Measurements from ENCODE around the gene MLC1.

The MLC1 gene

DNA sequence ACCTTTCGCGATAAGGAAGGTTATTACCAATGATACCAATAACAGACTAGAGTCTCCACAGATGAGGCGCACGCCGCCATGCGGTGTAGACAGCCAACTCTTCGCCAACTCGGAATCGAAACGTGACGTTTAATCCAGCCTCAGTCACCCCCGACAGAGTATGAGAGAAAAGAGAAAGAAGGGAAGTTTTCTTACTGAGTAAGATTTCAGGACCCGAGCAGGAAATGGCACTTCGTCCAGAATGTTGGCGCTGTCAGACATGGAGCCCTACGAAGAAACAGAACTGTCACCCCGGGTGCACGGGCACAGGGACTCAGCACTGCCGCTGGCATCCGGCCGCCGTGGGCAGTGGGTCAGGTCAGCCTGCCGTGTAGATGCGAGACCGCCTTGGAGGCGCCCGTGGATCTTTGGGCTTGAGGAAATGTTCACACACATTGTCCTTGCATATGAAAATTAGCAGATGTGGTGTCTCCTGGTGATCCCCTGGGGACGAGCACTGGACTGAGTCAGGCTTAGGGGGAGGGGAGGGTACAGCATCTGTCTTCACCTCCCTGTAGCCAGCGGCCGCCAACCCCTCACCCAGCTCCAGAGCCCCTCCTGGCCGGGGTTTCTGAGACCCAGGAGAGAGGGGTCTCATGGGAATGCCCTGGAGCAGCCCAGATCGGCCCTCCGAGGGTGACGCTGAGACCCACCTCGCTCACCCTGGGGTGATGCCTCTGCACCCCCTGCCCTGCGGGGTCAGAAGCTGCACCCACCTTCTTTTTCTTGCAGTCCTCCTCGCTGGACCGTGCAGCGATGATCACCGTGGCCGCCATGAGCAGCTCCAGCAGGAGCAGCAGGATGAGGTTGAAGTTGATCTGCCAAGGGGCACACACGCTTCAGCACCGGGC is 8.3 kb downstream of the MLC1 start:
- peak; percentile 54 for DNase-seq (ENCODE audit: low spot score)

DNA sequence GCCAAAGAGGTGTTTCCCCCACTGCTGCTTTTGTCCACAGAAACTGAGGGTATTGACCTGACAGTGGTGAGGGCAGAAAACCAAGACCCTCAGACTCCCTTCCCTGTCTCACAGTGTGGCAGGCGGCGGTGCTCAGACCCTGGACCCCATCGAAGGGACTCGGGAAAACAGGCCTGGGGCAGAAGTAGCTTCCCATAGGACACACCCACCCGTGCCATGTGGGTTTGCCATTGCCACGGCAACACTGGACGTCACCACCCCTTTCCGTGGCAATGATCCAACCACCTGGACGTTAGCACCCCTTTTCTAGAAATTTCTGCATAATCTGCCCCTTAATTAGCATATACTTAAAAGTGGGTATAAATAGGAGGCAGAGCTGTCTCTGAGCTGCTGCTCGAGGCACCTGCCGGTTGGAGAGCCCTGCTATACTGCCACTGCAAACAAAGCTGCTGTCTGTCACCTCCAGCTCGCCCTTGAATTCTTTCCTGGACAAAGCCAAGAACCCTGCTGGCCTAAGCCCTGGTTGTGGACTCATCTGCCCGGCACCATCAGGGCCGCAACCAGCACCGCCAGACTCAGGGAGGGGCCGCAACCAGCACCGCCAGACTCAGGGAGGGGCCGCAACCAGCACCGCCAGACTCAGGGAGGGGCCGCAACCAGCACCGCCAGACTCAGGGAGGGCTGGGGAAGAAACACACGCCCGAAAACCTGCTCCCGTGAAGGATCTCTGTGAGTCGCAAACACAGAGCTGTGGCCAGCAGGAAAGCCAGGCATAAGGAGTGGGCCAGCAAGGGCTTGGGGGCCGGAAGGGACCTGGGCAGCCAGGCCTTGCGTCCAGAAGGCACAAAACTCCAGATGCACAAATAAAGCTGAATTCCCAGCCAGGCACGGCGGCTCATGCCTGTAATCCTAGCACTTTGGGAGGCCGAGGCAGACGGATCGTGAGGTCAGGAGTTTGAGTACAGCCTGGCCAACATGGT is 10.4 kb downstream of the MLC1 start:
- DNase-seq (ENCODE audit: low spot score) = no peak

DNA sequence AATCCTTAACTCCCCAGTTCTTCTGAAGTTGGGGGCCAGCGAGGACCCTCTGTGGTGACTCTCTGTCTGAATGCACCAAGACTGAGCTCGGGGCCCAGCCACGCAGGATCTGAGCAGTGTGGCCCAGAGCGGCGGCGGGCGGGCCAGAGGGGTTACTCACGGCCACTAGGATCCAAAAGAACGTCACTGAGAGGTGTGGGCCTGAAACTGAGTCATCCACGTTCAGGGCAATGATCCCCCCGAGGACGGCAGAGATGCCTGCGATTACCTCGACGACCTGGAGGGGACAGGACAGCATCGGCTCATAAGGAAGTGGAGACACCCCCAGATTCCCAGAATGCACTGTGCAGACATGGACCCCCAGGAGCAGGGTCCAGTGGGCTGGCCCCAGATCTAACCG is 11.2 kb downstream of the MLC1 start:
- no peak for DNase-seq (ENCODE audit: low spot score)

DNA sequence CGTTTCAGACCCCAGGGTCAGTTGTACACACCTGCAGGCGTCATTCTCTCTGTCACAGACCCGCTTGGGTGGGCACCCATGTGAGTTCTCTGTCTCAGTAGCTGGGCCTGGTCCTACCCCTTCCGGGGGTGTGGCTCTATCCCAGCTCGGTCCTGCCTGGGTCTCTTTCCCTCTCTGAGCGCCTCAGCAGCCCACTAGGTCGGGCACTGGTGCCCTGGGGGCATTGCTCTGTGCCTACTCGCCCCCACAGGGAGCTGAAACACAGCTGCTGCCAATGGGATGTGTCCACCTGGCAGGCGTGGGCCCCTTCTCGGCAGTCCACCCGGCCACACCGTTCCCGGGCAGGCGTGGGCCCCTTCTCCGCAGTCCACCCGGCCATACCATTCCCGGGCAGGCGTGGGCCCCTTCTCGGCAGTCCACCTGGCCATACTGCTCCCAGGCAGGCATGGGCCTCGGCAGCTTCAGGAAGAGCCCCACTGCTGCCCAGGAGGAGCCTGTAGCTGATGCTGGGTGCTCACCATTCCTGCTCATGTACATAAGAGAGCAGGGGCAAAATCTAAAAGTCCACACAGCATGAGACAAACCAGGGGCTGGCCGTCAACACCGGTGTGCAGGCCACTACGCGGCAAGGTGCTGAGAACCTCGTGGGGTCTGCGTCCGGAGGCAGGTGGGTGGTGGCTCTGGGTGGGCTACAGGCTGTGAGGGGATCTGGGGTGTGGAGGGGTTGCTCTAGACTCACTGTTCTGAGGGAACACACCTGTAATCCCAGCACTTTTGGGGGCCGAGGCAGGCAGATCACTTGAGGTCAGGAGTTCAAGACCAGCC is 12.3 kb downstream of the MLC1 start:
- DNase-seq (ENCODE audit: low spot score) = no peak

DNA sequence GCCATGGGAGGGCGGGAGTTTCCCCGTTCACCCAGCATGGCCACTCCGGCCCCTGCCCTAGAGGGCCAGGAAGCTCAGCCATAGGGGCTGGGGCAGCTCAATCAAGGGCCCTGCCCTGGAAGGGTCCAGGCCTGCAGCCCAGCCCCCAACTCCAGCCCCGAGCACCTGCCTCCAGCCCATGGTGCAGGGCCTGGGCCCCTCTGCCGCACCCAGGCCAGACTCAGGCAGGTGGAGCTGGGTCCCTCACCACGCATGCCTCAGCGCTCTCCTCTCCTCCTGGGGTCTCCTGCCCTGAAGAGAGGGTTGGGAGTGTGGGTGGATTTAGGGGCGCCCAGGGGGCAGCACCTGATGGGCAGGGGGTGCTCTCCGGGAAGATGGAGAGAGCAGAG is 13.1 kb downstream of the MLC1 start:
- no peak for DNase-seq (ENCODE audit: low spot score)

DNA sequence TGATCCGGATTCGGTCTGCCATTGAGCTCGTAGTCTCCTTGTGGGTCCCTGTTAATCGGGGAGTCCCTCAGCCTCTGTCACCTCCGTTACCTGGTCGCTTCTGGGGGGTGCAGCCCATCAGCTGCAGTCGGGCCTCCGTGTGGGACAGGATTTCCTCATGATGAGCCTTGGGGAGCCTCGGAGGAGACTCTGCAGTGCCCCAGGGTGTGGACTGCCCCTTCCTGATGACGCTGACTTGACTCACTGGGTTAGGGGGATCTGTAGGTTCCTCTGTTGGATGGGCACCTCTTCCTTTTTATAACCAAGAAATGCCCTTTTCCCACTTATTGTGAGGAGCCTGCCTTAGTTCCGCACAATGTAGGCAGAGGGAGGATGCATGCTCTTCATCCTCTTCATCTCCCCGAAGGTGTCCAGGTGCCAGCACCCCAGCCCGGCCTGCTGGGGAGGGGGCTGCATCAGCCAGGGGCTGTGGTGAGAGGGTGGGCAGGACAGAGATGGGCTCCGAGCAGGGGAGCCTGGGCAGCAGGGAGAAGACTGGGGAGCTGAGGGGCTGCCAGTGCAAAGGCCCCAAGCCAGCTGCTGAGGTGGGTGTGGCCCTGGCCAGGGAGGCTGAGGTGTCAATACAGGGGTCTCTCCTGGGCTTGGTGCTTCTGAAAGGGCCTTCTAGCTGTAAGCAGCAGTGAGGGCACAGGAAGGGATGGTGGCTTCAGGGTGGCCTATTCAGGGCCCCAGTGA is 13.6 kb downstream of the MLC1 start:
- DNase-seq (ENCODE audit: low spot score) = no peak

DNA sequence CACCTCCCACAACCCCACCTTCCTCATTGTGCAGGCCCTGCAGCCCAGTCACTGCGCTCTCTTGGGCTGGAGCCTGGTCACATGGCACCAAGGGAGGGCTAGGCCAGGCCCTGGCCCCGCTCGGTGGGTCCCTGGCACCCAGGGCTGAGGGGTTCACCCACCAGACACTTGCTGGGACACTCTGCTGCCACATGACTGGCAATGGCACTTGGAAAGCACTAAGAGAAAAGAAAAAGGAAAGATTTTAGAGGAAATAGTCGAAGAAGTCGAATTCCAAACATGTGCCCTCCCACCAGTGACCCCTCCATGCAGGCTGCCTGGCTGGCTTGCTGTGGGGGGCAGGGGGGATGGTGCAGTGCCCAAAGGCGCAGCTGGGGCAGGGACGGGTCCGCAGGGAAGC is 14.9 kb downstream of the MLC1 start:
- DNase-seq (ENCODE audit: low spot score) = no peak

DNA sequence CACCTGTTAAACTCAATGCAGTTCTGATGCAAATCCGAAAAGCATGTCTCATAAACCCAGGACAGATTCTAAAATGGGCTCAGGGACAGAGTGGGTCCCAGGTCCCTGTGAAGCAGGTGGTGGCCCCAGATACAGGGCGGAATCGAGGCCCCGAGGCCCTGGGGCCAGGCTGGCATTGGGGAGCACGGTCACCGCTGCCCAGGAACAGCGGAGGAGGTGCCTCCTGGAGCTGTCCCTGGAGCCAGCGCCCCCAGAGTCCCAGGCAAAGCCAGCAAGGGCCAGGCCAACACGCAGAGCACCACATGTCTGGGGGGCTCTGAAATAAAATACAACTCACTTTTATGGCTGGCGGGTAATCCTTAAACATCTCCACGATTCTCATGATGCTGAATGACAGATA is 17.1 kb downstream of the MLC1 start:
- DNase-seq (ENCODE audit: low spot score) = no peak

DNA sequence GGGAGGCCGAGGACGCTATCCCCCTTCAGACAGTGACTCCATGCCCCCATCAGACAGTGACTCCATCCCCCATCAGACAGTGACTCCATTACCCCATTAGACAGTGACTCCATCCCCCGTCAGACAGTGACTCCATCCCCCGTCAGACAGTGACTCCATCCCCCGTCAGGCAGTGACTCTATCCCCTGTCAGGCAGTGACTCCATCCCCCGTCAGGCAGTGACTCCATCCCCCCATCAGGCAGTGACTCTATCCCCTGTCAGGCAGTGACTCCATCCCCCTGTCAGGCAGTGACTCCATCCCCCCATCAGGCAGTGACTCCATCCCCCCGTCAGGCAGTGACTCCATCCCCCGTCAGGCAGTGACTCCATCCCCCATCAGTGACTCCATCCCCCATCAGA is 18.0 kb downstream of the MLC1 start:
- no peak for DNase-seq (ENCODE audit: low spot score)

DNA sequence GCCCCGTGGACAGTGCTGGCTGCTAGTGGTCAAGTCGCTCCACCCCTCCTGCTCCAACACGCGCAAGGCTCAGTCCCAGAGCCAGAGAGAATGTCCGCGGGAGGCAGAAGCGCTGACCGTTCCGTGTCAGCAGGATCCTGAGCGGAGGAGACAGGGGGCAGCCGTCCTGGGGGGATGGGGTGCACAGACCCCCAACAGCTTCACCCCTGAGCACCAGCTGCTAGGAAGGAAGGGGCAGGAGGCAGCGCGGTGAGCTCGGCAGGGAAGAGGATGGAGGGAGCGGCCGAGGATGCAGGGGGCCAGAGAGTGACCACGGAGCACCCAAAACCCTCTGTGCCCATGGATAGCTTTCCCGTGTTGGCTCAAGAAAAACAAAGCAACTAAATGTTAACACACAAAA is 20.8 kb downstream of the MLC1 start:
- no peak for DNase-seq (ENCODE audit: low spot score)

DNA sequence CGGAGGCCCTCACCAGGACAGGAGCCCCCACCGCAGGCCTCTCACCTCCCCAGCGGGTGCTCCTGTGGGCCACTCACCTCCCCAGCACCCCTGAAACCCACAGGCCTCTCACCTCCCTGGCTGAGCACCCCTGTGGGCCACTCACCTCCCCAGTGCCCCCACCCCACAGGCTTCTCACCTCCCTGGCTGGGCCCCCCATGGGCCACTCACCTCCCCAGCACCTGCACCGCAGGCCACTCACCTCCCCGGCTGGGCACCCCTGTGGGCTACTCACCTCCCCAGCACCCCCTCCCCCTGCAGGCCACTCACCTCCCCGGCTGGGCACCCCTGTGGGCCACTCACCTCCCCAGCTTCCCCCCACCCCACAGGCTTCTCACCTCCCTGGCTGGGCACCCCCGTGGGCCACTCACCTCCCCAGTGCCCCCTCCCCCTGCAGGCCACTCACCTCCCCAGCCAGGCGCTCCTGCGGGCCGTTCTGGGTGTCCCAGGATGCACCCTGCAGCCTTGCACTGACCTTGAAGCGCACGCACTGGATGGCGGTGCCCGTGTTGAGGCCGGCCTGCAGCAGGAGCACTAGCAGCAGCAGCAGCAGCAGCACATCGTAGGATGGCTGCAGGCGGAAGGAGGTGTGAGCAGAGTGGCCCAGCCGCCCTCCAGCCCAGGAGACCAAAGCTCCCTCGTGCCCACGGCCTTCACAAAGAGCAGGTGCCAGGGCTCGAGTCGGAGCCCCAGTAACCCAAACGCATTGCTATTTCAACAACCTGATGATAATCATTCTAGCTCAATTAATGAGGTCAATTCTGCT is 21.4 kb downstream of the MLC1 start:
- DNase-seq (ENCODE audit: low spot score) = no peak

DNA sequence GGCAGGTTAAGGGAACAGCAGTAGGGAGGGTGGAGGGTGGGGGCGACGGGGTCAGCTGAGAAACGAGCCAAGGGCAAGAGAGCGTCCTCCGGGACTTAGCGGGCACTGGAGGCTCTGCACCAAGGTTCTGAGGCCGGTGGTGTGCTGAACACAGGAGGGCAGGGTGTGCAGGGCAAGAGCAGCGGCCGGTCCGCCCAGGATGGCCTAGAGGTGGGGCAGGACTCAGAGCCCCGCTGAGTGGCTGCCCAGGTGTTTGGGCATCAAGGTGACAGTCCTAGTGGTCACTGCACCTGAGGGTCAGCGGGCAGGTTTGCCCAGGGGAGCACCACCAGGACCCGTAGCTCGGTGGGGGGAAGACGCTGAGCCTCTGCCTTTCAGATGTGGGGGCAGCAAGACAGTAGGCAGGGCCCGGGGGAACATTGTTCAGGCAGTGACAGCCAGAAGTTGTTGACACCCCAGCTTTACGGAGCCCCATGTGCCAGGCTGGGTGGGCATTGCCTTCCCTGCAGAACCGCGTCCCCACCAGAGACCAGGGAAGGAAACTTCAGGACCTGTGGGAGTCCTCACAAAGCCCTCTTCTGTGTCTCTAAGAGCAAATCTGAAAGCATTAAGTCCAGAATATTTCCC is 22.6 kb downstream of the MLC1 start:
- DNase-seq (ENCODE audit: low spot score) = no peak

DNA sequence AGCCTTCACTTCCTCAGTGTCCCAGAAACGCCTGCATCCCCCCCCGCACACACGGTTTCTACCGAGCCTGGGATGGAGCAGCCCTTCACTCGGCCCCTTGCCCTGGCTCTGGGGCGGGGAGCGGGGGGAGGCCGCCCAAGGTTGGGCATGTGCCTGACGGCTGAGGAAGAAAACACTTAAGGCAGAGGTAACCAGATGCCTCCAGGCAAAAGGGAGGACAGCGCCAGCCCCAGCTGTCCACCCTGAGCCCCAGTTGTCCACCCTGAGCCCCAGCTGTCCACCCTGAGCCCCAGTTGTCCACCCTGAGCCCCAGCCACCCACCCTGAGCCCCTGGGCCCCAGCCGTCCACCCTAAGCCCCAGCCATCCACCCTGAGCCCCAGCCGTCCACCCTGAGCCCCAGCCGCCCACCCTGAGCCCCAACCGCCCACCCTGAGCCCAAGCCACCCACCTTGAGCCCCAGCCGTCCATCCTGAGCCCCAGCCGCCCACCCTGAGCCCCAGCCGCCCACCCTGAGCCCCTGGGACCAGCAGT is 23.3 kb downstream of the MLC1 start:
- no peak for DNase-seq (ENCODE audit: low spot score)

DNA sequence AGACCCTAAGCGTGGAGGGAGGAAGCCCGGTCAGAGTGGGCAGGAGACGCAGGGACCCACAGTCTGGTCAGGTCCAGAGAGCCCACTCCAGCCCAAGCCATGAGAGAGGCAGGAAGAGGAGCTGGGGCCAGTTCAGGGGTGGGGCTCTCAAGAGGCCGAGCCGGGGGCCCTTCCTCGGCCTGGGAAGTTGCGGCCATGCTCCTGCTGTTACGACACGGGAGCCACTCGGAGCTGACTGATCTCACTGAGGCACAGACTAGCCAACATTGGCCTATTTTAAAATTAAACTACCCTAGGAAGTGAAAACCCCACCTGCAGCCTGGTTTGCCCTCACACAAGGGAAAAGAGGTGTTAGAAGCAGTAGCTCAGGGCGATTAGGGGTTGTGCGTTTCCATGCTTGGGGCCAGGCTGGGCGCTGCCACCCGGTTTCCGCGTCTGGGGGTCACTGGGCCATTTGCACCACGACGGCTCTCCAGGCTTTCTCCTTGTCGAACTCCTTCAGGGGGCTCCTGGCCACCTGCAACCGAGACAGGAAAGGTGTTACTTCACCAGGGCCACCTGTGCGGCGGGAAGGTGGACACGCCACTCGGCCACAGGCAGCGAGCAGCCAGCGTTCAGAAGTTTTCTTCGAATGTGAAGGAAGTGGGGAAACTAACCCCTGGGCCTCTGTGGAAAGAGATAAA is 23.9 kb downstream of the MLC1 start:
- no peak for DNase-seq (ENCODE audit: low spot score)

DNA sequence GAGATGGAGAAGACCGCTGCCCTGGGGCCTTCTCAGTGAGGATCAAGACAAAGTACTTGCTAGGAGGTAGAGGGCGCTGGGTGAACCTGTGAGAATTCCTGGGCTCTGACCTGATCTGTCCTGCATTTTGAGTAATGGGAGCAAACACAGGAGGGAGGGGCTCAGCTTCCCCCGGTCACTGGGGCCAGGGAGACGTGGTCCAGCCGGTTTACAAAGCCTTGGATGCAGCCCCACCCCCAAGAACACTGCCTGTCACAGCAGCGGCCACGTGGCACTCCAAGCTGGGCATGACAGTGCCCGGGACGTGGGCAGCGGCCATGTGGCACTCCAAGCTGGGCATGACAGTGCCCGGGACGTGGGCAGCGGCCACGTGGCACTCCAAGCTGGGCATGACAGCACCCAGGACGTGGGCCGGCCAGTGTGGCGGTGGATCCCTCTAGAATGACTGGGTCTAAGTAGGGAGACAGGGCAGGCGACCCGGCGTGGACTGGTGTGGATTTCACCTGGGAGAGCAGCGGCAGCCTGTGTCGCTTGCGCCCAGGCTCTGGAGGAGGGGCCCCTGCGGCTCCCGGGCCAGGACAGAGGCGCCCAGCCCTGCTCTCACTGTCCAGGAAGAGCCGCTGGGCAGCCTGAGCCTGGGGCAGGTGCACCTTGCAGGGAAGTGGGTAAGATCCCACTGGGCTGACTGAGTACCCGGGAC is 24.6 kb downstream of the MLC1 start:
- no peak for DNase-seq (ENCODE audit: low spot score)

DNA sequence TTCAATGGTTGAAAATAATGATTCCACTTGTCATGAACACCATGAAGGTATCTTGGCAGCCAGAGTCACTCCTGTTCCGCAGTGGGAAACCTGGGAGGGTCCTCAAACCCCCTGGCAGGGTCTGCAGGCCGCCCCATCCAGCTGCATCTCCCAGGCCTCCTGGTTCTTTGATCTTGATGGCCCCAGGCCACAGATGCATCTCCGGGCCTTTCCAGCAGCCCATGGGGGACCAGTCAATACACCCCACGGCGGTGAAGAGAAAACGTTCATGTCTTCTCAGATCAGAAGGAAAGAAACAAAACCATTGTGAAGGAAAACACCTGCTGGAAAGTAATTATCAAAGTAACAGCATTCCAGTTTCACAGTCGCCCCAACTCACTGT is 25.4 kb downstream of the MLC1 start:
- DNase-seq (ENCODE audit: low spot score) = no peak

DNA sequence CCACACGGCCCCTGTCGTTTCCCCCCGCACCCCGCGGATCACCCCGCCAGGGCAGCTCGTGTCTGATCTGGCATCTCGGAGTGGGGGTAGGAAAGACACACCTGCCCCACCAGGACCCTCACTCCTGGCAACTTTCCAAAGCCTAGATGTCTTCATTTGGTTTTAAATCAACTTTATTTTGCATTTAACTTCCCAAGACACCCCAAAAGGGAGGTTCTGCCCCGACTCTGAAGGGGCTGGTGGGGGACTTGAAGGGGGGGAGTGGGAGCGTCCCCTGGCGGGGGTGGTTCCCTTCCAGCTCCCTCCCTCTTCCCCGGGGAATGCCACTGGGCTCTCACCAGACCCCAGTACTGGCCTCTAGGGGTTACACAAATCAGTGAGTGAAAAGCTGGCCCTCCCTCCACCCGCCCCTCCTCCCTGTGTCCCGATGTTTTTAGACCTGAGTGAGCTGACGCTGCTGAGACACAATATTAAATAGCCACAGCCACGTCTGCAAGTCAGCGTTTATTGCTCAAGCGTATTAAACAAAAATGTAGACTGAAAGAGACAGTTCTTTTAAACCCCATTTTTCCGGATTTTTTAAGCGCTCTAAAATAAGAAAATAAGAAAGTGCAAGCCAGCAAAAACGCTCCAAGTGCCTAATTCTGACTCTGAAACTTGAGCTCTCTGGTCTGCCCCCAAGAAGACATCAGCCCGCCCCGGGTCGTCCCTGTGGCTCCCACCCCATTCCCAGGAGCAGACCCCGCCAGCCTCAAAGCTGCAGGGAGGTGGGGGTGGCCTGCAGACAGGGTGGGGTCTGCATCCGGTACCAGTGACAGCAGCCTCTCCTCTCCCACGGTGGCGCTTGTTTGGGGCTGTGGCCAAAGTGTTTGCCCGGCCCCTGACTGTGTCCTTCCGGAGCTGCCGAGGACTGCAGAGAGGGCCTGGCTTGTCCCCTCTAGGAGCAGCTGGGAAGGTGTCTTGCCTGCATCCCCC is 26.0 kb downstream of the MLC1 start:
- DNase-seq (ENCODE audit: low spot score) = no peak

All from left forelimb (tissue), 1 donor.